Astrocyte of the cerebellum (primary cell): ENCODE results near the gene RPGRIP1L.

Experiments
- DNase-seq: peaks from one replicate; pipeline ENCODE4 v3.0.0-alpha.2; 2011; ENCODE audit warnings: low read depth
- H3K4me3 ChIP-seq: 2 replicates; pipeline ENCODE4 v1.5.1; 2011; ENCODE audit warnings: mild to moderate bottlenecking, low read depth, low read length, moderate library complexity
- in situ Hi-C: cut with HindIII; loops from 2 replicates; pipeline ENCODE4 v1.10.0; 2017; ENCODE audit warnings: low sequenced_read_pairs
- TF ChIP-seq, protein P1 (sequence below): IDR thresholded peaks from 2 replicates; pipeline ENCODE4 v1.5.1; 2012; ENCODE audit warnings: low read length, low read depth, moderate library complexity, mild to moderate bottlenecking; ENCODE audit errors: missing control alignments

RPGRIP1L gene

GRCh38 chr16:53631236-53632025 lies 72.2 kb downstream of the RPGRIP1L start:
- H3K4me3 ChIP-seq: no peak overlapping the region
- no peak for DNase-seq
- TF ChIP-seq, protein P1, sequence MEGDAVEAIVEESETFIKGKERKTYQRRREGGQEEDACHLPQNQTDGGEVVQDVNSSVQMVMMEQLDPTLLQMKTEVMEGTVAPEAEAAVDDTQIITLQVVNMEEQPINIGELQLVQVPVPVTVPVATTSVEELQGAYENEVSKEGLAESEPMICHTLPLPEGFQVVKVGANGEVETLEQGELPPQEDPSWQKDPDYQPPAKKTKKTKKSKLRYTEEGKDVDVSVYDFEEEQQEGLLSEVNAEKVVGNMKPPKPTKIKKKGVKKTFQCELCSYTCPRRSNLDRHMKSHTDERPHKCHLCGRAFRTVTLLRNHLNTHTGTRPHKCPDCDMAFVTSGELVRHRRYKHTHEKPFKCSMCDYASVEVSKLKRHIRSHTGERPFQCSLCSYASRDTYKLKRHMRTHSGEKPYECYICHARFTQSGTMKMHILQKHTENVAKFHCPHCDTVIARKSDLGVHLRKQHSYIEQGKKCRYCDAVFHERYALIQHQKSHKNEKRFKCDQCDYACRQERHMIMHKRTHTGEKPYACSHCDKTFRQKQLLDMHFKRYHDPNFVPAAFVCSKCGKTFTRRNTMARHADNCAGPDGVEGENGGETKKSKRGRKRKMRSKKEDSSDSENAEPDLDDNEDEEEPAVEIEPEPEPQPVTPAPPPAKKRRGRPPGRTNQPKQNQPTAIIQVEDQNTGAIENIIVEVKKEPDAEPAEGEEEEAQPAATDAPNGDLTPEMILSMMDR: no peak
- in situ Hi-C loops: no loop called here

GRCh38 chr16:53629607-53630312 lies 73.9 kb downstream of the RPGRIP1L start:
- no peak overlapping the region for H3K4me3 ChIP-seq
- in situ Hi-C loops: no loop called here
- DNase-seq: no peak
- TF ChIP-seq, protein P1: no peak

DNA sequence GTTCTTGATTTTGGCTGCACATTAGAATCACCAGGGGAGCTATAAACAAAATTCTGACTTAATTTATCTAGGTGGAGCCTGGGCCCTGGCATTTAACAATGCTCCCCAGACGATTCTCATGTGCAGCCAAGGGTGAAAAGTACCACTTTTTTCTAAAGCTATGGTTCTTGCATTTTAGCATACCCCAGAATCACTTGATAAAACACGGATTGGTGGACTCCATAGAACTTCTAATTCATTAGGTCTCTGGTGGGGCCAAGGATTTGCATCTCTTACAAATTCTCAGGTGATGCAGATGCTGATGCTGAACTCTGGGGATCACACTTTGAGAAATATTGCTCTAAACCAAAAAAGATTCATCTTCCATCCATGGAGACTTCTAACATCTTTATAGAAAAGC lies 74.5 kb downstream of the RPGRIP1L start:
- no peak for DNase-seq
- TF ChIP-seq, protein P1: no peak
- H3K4me3 ChIP-seq: no peak overlapping the region
- in situ Hi-C loops: no loop called here

DNA sequence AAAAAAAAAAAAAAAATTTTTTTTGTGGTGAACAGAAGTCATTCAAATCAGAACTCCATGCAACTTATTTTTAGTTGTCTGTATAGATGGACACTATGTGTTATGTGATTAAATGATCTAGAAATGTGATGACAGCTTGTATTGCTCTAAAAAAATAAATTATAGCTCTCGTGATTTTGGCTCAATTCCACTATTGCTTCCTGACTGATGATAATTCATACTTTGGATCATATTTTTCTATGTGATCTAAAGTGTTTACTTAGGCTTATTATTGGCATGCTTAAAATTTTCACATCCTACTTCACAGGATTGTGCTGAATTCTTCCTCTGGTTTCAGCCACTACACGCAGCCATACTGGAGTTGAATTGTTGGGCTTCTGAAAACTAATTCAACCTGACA lies 76.8 kb downstream of the RPGRIP1L start:
- TF ChIP-seq, protein P1: no peak
- in situ Hi-C loops: no loop called here
- H3K4me3 ChIP-seq: no peak overlapping the region
- DNase-seq: no peak

DNA sequence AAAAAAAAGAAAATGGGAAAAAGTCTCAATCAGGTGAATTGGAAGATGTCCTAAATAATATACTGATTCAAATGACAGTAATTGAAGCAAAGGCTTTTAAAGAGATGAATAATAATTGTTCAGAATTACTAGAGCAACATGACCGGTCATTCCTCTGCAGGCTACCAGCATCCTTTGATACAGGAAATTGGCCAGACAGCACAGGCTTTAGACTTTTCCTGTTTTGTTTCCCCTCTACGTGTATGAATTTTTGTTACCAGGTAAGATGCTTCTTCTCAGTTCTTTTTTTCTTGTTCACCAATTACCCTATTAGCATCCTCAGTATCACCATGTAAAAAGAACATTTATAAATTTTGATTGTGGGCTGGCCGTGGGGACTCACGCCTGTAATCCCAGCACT lies 77.5 kb downstream of the RPGRIP1L start:
- in situ Hi-C loops: no loop called here
- TF ChIP-seq, protein P1: no peak
- no peak for DNase-seq
- no peak overlapping the region for H3K4me3 ChIP-seq

- in situ Hi-C loops: no loop called here
- no peak for DNase-seq
- H3K4me3 ChIP-seq: no peak overlapping the region
- TF ChIP-seq, protein P1: no peak
These were observed 78.4 kb downstream of the RPGRIP1L start for GRCh38 chr16:53625221-53625620.
